Uterus (tissue), 4 donors: ENCODE data around the gene ABCA5. TPM values are rescaled to one million over a fixed set of nuclear protein-coding genes. Genes with fewer than 3 reads are reported as not detected.

ENCODE experiments used
- DNase-seq, 2 donors: peaks; one replicate each; pipeline ENCODE4 v3.0.0-alpha.2; 2019 to 2020
- H3K27ac ChIP-seq, 2 donors: fragments of 200-600 bp; sonication (generic); 1 replicate in 1 of 2; 2 replicates in 1 of 2; pipeline ENCODE4 v1.5.1; 2016 to 2018
- H3K27me3 ChIP-seq, 2 donors: fragments of 200-600 bp; sonication (generic); one replicate each; pipeline ENCODE4 v1.5.1; 2018 to 2019; ENCODE audit warnings: control low read depth in 1 of 2
- H3K36me3 ChIP-seq, 2 donors: fragments of 200-600 bp; sonication (generic); one replicate each; pipeline ENCODE4 v1.5.1; 2019; ENCODE audit warnings: control low read depth in 1 of 2
- H3K4me1 ChIP-seq, 2 donors: fragments of 200-600 bp; sonication (generic); one replicate each; pipeline ENCODE4 v1.5.1; 2018 to 2019; ENCODE audit warnings: control low read depth in 1 of 2
- H3K4me3 ChIP-seq, 2 donors: fragments of 200-600 bp; sonication (generic); 1 replicate in 1 of 2; 2 replicates in 1 of 2; pipeline ENCODE4 v1.5.1; 2018 to 2019; ENCODE audit warnings: mild to moderate bottlenecking in 1 of 2
- H3K9me3 ChIP-seq, 2 donors: fragments of 200-600 bp; sonication (generic); one replicate each; pipeline ENCODE4 v1.5.1; 2019; ENCODE audit warnings: control low read depth in 1 of 2
- POLR2A ChIP-seq, 2 donors: fragments of 450-650 bp; IDR thresholded peaks; one replicate each; pipeline ENCODE4 v1.6.1; 2016; ENCODE audit warnings: antibody characterized with exemption in 2 of 2, mild to moderate bottlenecking in 1 of 2, moderate library complexity in 1 of 2
- intact Hi-C: fragments of 100-400 bp; cut with DNase I; formaldehyde crosslinking; loops from one replicate; pipeline ENCODE4 v1.15.1; 2023; ENCODE audit warnings: low total_unique reads
- total RNA-seq, 4 donors: library from RNA; depleted of rRNA in 3 of 4; stranded (reverse); fragments of >200 nt in 3 of 4; gene quantifications; one replicate each; pipeline versions ENCODE4 v1.1.0 to v1.2.4, GENCODE V29; 2014 to 2023
- TF ChIP-seq, protein P1 (sequence below), 4 experiments: fragments of 200-600 bp in 2 of 4; fragments of 450-650 bp in 2 of 4; sonication (generic) in 2 of 4; IDR thresholded peaks; one replicate each; pipeline ENCODE4 v1.5.1; 2016 to 2019; ENCODE audit warnings: antibody characterized with exemption in 4 of 4, mild to moderate bottlenecking in 2 of 4, moderate library complexity in 1 of 4
- donor health status: DM: yes; HTN: yes; CAD: no.

ABCA5 gene
- total RNA-seq, 4 donors from 2014 or later, result 5.9 to 50.9 (median 36.3) TPM

DNA sequence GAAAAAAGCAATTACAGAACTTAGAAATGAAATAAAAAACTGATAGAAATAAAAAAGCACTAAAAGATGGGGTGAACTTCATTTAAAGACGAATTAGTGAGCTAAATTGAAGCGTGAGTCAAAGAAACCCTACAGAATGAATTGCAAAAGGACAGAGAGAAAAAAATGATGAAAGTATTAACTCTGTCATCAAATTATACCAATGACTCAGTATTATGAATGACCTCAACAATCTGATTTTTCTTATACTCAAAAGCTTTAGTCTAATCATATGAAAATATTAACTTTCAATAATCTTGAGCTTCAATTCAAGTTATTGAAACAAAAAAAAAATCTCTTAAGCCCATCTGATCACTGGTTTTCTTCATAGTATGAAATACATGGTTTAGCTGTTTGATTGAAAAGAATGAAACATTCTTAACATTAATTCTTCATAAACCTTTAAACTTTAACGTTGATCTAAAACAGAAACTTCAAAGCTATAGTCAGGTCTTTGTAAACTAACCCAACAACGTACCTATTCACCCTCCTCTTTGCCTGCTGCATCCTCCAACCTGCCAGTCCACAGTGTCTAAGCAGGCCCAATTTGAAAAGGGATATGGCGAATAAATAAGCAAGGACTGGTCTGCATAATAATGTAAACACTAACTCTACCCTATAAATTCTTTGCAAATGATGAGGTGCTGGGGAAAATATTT, 6.6 kb downstream of the ABCA5 start:
- no peaks in the 10 kb centered on the region for H3K4me1 ChIP-seq
- TF ChIP-seq, protein P1, sequence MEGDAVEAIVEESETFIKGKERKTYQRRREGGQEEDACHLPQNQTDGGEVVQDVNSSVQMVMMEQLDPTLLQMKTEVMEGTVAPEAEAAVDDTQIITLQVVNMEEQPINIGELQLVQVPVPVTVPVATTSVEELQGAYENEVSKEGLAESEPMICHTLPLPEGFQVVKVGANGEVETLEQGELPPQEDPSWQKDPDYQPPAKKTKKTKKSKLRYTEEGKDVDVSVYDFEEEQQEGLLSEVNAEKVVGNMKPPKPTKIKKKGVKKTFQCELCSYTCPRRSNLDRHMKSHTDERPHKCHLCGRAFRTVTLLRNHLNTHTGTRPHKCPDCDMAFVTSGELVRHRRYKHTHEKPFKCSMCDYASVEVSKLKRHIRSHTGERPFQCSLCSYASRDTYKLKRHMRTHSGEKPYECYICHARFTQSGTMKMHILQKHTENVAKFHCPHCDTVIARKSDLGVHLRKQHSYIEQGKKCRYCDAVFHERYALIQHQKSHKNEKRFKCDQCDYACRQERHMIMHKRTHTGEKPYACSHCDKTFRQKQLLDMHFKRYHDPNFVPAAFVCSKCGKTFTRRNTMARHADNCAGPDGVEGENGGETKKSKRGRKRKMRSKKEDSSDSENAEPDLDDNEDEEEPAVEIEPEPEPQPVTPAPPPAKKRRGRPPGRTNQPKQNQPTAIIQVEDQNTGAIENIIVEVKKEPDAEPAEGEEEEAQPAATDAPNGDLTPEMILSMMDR (IDR thresholded peaks at IDR 0.05), result no peak
- TF ChIP-seq POLR2A (IDR thresholded peaks at IDR 0.05), result no peak
- intact Hi-C loops, result no loop called here
- H3K4me3 ChIP-seq, result no peak overlapping the region
- H3K9me3 ChIP-seq, result no peaks in the 10 kb centered on the region
- no peak for DNase-seq
- H3K27ac ChIP-seq, result no peak overlapping the region
- no peaks in the 10 kb centered on the region for H3K36me3 ChIP-seq
- no peaks in the 10 kb centered on the region for H3K27me3 ChIP-seq

DNA sequence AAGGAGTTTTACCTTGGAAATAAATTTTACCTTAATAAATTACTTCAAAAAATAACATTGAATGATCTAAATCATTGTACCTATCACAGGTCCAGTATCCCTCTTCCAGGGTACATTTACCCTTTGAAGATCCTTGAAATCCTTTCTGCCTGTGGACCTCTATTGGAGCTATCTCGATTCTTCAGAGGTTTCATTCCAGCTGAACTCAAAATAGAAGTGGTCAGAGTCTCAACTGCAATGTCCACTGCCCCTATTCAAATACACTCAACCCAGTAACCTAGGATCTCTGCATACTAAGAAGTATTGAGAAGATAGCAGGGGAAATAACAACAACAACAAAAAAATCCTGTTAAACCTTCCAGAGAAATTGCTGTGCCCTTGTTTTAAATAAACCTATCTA, 9.3 kb downstream of the ABCA5 start:
- intact Hi-C loops, result no loop called here
- no peaks in the 10 kb centered on the region for H3K36me3 ChIP-seq
- no peaks in the 10 kb centered on the region for H3K9me3 ChIP-seq
- no peak overlapping the region for H3K27ac ChIP-seq
- no peak for TF ChIP-seq POLR2A (IDR thresholded peaks at IDR 0.05)
- TF ChIP-seq, protein P1 (IDR thresholded peaks at IDR 0.05), result no peak
- no peak for DNase-seq
- no peaks in the 10 kb centered on the region for H3K27me3 ChIP-seq
- H3K4me1 ChIP-seq, result no peaks in the 10 kb centered on the region
- H3K4me3 ChIP-seq, result no peak overlapping the region

DNA sequence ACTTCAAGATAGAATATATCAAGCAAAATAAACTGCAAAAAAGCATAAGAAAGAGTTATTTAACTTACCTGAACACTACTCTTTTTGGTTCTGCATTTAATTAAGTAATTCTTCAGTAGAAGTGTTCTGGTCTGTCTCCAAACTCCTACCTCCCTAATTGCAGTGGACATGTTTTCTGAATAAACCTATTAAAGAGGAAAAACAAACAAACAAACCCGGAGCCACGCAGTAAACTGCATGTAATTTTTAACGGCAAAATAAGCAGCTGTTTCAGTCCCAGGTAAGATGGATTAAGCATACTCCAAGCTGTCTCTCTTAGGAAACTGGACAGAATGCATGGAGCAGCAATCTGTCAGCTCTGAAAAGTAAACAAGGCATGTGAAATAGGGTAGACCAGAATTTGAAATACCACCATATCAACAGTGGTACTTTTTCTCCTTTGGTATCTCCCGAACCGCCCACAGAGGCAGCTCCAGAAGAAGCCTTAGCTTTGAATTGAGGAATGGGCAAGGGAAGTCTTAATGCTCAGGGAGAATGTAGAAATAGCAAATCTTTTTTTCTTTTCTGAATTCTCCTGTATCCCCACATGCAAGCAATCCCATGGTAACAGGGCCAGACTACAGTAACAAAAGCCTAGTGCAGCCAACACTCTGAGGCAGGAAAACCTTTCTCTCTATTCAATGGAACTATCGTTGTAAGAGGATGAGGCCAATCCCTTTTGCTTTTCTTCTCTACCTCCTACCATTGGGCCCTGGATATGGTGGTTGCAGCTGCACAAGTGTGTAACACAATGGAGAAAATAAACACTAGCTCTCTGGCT, 12.5 kb downstream of the ABCA5 start:
- Histone ChIP-seq H3K36me3 (no peaks in the 10 kb centered on the region), H3K9me3 (no peaks in the 10 kb centered on the region), H3K4me1 (no peaks in the 10 kb centered on the region), H3K27me3 (no peaks in the 10 kb centered on the region), H3K27ac (no peak overlapping the region), H3K4me3 (no peak overlapping the region)
- DNase-seq, result no peak
- TF ChIP-seq, protein P1 (IDR thresholded peaks at IDR 0.05), result no peak
- no peak for TF ChIP-seq POLR2A (IDR thresholded peaks at IDR 0.05)
- intact Hi-C loops, result no loop called here

DNA sequence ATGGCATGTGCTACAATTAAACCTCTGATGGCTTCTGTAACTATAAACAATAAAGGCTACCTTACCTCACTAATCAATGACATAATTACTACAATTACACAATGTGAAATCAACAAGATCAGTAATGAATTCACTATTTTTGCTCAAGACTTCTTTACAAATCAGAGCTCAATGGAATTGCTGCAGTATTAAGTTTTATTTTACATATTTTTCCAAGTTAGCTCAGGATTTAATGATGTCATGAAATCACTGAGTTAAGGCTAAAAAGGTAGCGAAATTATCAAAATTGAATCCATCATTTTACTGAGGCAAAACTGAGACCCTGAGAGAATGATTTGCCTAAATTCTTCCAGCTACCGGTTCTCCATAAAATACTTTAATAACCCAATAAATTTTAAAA, 21.8 kb downstream of the ABCA5 start:
- Histone ChIP-seq H3K27me3 (no peaks in the 10 kb centered on the region), H3K27ac (no peak overlapping the region), H3K4me3 (no peak overlapping the region), H3K9me3 (no peaks in the 10 kb centered on the region), H3K4me1 (no peaks in the 10 kb centered on the region), H3K36me3 (no peaks in the 10 kb centered on the region)
- TF ChIP-seq POLR2A (IDR thresholded peaks at IDR 0.05), result no peak
- intact Hi-C loops, result no loop called here
- DNase-seq, result no peak

DNA sequence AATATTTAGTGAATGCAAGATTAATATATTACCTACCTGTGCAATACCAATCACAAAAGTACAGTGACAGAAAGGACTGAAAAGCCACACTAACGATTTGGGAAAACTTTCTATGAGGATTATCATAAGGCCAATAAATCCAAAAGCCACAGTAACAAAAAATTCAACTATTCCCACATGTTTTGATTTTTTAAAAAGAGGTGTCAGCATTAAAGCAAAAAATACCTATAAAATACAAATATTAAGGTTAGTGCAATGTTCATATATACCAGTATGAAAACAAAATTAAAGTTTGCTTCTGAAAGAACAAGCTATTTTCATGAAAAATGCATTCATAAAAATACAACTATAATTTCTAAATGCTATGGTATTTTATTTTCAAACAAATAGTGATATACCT, 24.3 kb downstream of the ABCA5 start:
- H3K27ac ChIP-seq, result no peak overlapping the region
- TF ChIP-seq, protein P1 (IDR thresholded peaks at IDR 0.05), result no peak
- no peak for TF ChIP-seq POLR2A (IDR thresholded peaks at IDR 0.05)
- no peak for DNase-seq
- no peaks in the 10 kb centered on the region for H3K36me3 ChIP-seq
- H3K9me3 ChIP-seq, result no peaks in the 10 kb centered on the region
- H3K4me3 ChIP-seq, result no peak overlapping the region
- H3K27me3 ChIP-seq, result no peaks in the 10 kb centered on the region
- H3K4me1 ChIP-seq, result no peaks in the 10 kb centered on the region
- intact Hi-C loops, result no loop called here
